ENCODE results near the gene CLDN3.
"Not testable (repeated sequence)": the region's sequence is repeated elsewhere in the genome, so short reads cannot be mapped to it uniquely, and the experiment has no call there.

CLDN3 gene, protein sequence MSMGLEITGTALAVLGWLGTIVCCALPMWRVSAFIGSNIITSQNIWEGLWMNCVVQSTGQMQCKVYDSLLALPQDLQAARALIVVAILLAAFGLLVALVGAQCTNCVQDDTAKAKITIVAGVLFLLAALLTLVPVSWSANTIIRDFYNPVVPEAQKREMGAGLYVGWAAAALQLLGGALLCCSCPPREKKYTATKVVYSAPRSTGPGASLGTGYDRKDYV

DNA sequence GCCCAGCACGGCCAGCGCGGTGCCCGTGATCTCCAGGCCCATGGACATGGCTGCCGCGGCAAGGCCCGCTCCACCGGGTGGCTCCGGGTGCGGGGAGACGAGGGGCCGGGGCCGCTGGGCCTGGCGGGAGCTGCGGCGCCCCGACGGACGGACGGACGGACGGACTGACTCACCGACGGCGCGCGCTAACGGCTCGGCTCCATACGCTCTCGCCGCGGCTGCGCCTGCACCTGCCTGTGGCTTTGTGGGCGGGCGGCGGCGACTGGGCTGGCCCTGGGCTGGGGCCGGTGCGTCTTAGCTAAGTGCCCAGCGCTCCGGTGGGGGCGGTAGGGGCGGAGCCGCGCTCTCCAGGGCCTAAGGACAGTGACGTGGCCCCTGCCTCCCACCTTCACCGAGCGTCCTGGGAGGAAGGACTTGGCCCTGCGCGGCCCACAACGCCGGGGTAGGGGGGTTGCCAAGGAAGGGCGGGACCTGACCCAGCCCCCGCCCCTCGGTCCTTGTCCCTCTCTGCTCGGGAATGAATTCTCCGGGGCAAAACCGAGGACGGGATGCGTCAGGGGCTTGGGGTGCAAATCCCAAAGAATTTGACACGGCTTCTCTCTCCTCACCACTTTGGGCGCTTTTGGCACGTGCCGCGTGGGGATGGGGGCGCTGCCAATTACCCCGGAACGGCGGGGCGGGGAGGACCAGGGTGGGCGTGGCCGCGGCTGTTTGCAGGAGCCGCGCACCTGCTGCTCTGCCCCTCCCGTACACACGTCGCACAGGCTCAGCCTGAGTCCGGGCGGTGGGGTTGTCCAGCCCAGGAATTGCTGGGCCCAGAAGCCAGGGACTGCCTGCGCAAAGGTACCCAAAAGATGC, at the start of gene CLDN3:
Gene CLDN3, minus strand, starts transcription at position 269 of the 858 bp plus-strand sequence. Its CDS starts 221 bp downstream, at position 48.
- peak within 1 kb of the TSS; percentile 21 for H3K4me3 Mint-ChIP-seq
- no peaks in the 10 kb centered on the region for H3K9me3 Mint-ChIP-seq
- peak; percentile 24 for DNase-seq
- H3K27ac Mint-ChIP-seq, result no peak within 1 kb of the TSS
- H3K36me3 Mint-ChIP-seq (ENCODE audit: low read depth), result no peaks in the 10 kb centered on the region
- peaks cover 52% of the 10 kb centered on the region for H3K27me3 Mint-ChIP-seq
- peak; percentile 29 for ATAC-seq
- H3K4me1 Mint-ChIP-seq, result peaks cover 4% of the 10 kb centered on the region

DNA sequence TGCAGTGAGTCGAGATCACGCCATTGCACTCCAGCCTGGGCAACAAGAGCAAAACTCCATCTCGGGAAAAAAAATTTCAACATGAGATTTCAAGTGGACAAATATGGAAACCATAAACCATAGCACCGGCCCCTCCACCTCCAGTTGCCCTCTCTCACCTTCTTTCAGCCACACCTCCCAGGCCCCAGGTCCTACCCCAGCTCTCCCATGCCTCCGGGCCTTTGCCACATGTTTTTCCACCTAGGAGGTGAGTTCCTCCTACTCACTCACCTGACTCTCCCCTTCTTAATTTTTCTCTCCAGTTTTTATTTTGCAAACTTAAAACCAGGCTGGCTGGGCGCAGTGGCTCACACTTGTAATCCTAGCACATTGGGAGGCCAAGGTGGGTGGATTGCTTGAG, 47.1 kb upstream of the CLDN3 start:
- DNase-seq (no peak), ATAC-seq (no peak)
- Mint-ChIP-seq H3K9me3 (no peaks in the 10 kb centered on the region), H3K4me1 (no peaks in the 10 kb centered on the region), H3K4me3 (no peak overlapping the region), H3K27ac (no peak overlapping the region), H3K27me3 (peaks cover 11% of the 10 kb centered on the region), H3K36me3 (ENCODE audit: low read depth) (no peaks in the 10 kb centered on the region)

DNA sequence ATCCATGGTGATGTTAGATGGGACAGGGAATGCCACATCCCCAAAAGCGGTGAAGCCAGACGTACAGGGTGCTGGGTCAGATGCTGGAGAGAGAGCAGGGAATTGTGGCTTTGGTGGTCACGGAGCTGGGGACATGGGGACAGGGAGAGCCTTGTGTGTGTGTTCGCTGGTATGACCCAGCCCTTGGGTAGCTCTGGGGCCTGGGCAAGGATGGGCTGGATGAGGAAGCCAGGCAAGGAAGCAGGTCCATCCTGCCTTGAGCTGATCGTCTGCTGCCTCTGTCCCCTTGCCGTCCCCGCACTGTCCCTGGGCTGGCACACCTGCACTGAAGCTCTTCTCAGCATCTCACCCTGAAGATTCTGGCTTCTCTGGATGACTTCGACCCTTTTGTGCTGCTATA, 45.4 kb upstream of the CLDN3 start:
- Mint-ChIP-seq H3K36me3 (ENCODE audit: low read depth) (no peaks in the 10 kb centered on the region), H3K27ac (no peak overlapping the region), H3K27me3 (peaks cover 14% of the 10 kb centered on the region), H3K9me3 (no peaks in the 10 kb centered on the region), H3K4me1 (no peaks in the 10 kb centered on the region), H3K4me3 (no peak overlapping the region)
- ATAC-seq (no peak), DNase-seq (no peak)

DNA sequence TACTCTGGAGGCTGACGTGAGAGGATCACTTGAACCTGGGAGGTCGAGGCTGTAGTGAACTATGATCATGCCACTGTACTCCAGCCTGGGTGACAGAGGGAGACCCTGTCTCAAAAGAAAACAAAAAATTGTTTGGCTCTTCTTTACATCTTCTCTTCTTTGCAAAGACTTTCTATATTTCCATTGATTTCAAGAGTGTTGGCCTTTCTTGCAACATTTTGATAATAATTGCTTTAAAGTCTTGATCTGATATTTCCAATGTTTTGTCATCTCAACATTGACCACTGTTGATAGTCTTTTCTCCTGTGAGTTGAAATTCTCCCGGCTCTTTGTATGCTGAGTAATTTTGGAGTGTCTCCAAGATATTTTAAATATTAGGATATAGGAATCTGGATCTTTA, 42.9 kb upstream of the CLDN3 start:
- DNase-seq, result no peak
- no peak overlapping the region for H3K4me3 Mint-ChIP-seq
- no peaks in the 10 kb centered on the region for H3K9me3 Mint-ChIP-seq
- no peaks in the 10 kb centered on the region for H3K36me3 Mint-ChIP-seq (ENCODE audit: low read depth)
- peaks cover 14% of the 10 kb centered on the region for H3K27me3 Mint-ChIP-seq
- no peak overlapping the region for H3K27ac Mint-ChIP-seq
- ATAC-seq, result no peak
- H3K4me1 Mint-ChIP-seq, result no peaks in the 10 kb centered on the region

DNA sequence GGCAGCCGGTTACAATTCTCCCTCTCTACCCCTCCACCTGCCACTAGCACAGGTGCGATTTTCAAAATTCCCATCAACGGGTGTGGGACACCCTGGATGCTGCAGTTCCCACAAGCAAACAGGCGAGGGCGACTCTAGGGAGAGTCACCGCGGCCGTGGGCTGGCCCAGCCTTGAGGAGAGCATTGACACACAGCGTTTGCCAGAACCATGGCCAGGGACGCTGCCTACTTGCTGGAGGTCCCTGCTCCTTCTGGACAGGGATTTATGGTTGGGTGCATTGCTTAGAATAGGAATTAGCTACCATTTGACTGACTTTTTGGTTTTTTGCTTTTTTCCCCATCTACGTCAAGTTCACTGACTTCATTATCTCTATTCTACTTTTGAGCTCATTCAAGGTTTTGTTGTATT, 41.7 kb upstream of the CLDN3 start:
- Mint-ChIP-seq H3K36me3 (ENCODE audit: low read depth) (no peaks in the 10 kb centered on the region), H3K4me1 (no peaks in the 10 kb centered on the region), H3K27ac (no peak overlapping the region), H3K9me3 (no peaks in the 10 kb centered on the region), H3K27me3 (peaks cover 16% of the 10 kb centered on the region), H3K4me3 (no peak overlapping the region)
- DNase-seq (peak; percentile 69), ATAC-seq (peak; percentile 86)

DNA sequence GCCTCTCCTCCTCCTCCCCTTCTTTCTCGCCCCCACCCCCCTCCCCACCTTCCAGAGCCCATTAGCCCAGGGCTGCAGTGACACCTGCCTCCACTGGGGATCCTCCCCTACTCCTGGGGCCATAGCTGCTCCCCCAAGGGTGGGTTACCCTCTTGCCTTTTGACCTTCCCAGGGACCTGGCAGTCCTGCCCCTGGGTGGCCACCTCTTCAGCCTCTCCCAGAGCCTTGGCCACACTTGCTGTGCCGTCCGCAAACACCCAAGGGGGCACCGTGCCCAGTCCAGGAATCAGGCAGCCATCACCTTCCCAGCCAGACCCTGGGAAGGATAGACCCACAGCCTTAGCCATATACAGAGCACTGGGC, 40.9 kb upstream of the CLDN3 start:
- Mint-ChIP-seq H3K27ac (no peak overlapping the region), H3K27me3 (peaks cover 16% of the 10 kb centered on the region), H3K36me3 (ENCODE audit: low read depth) (no peaks in the 10 kb centered on the region), H3K4me3 (no peak overlapping the region), H3K9me3 (no peaks in the 10 kb centered on the region), H3K4me1 (no peaks in the 10 kb centered on the region)
- no peak for ATAC-seq
- no peak for DNase-seq

DNA sequence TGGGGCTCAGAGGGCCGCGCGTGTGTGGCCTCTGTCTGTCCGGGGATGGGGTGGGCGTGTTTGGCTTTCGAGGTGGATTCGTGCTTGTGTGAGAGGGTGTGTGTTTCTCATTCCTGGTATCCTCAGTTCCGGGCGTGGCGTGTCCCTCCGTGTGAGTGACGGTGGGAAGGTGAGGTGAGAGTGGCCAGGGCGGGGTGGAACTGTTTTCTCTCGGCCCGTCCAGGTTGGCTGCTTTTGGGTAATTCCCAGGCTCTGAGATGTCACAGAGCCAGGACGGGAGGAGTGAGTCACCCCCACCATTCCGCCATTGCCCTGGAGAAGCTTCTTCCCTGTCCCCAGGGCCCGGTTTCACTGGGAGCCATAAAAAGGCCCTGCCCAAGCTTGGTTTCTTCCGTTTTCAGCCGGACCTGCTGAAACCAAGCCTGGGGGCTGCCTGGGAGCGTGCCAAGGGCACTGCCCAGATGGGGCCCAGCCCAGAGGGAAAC, 39.4 kb upstream of the CLDN3 start:
- ATAC-seq (no peak), DNase-seq (no peak)
- Mint-ChIP-seq H3K4me1 (no peaks in the 10 kb centered on the region), H3K4me3 (no peak overlapping the region), H3K36me3 (ENCODE audit: low read depth) (no peaks in the 10 kb centered on the region), H3K9me3 (no peaks in the 10 kb centered on the region), H3K27ac (no peak overlapping the region), H3K27me3 (peaks cover 13% of the 10 kb centered on the region)

DNA sequence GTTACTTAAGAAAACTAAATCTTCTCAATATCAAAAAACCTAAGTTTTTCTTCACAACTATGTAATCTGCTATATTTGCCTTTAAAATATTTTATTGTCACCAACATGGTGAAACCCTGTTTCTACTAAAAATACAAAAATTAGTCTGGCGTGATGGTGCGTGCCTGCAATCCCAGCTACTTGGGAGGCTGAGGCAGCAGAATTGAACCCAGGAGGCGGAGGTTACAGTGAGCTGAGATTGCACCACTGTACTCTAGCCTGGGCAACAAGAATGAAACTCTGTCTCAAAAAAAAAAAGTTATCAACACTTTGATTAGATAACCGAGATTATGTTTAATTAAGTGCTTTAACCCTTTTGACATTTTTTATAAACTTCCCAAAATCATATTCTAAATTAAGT, 32.4 kb upstream of the CLDN3 start:
- ATAC-seq (no peak), DNase-seq (no peak)
- Mint-ChIP-seq H3K4me1 (no peaks in the 10 kb centered on the region), H3K36me3 (ENCODE audit: low read depth) (no peaks in the 10 kb centered on the region), H3K4me3 (no peak overlapping the region), H3K27ac (no peak overlapping the region), H3K9me3 (no peaks in the 10 kb centered on the region), H3K27me3 (peaks cover 2% of the 10 kb centered on the region)

DNA sequence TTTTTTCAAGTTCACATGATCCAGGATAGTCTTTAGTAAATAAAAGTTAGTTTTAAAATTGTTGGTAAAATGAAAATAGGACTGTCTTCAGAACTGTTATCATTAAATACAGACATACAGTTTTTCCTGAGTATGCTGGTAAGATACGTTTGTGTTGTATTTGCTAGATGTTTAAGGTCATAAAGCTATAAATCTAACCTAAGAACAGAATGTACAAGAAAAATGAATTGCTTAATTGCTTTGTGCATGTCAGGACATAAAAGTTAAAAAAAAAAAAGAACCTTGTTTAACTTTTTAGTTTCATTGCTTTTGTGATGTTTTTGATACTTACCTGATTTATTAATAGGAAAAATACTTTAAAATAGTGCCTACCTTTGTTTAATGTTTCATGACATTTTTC, 31.5 kb upstream of the CLDN3 start:
- Mint-ChIP-seq H3K4me1 (no peaks in the 10 kb centered on the region), H3K4me3 (no peak overlapping the region), H3K9me3 (no peaks in the 10 kb centered on the region), H3K27ac (no peak overlapping the region), H3K36me3 (ENCODE audit: low read depth) (no peaks in the 10 kb centered on the region), H3K27me3 (peaks cover 2% of the 10 kb centered on the region)
- ATAC-seq (no peak), DNase-seq (no peak)

DNA sequence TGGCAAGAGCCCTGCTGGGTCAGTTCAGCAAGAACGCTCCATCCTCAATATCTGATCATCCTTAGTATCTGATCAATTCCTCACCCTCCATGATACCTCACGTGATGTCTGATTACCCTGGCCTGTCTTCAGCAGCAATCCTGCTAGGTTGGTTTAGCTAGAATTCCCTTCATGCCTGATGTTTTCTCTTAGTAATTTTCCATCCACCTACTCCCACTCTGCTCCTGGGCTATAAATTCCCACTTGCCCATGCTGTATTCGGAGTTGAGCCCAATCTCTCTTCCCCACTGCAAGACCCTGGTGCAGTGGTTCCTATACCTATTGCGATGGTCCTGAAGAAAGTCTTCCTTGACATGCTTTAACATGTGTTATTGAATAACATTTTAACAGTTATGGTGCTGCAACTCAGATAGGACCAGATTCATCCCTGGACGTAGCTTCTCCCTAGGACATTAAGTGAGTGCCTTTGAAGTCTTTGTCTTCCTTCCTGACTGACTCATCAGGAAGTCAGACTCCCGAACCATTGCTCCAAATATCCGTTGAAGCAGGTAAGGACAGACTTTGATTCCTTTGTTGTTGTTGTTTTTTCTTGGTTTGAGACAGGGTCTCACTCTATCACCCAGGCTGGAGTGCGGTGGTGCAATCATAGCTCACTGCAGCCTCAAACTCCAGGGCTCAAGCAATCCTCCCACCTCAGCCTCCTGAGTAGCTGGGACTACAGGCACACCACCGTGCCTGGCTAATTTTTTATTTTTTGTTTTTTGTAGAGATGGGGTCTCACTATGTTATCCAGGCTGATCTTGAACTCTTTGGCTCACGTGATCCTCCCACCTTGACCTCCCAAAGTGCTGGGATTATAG, 29.4 kb upstream of the CLDN3 start:
- no peak for ATAC-seq
- H3K4me3 Mint-ChIP-seq, result no peak overlapping the region
- H3K9me3 Mint-ChIP-seq, result no peaks in the 10 kb centered on the region
- peaks cover 2% of the 10 kb centered on the region for H3K27me3 Mint-ChIP-seq
- H3K27ac Mint-ChIP-seq, result no peak overlapping the region
- H3K4me1 Mint-ChIP-seq, result no peaks in the 10 kb centered on the region
- H3K36me3 Mint-ChIP-seq (ENCODE audit: low read depth), result no peaks in the 10 kb centered on the region
- no peak for DNase-seq

DNA sequence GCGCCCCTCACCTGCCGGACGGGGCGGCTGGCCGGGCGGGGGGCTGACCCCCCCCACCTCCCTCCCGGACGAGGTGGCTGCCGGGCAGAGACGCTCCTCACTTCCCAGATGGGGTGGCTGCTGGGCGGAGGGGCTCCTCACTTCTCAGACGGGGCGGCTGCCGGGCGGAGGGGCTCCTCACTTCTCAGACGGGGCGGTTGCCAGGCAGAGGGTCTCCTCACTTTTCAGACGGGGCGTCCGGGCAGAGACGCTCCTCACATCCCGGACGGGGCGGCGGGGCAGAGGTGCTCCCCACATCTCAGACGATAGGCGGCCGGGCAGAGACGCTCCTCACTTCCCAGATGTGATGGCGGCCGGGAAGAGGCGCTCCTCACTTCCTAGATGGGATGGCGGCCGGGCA, 27.1 kb upstream of the CLDN3 start:
- not testable (repeated sequence) for H3K4me1 Mint-ChIP-seq; H3K27me3 Mint-ChIP-seq; H3K36me3 Mint-ChIP-seq (ENCODE audit: low read depth); H3K4me3 Mint-ChIP-seq; ATAC-seq; DNase-seq; H3K9me3 Mint-ChIP-seq; H3K27ac Mint-ChIP-seq

DNA sequence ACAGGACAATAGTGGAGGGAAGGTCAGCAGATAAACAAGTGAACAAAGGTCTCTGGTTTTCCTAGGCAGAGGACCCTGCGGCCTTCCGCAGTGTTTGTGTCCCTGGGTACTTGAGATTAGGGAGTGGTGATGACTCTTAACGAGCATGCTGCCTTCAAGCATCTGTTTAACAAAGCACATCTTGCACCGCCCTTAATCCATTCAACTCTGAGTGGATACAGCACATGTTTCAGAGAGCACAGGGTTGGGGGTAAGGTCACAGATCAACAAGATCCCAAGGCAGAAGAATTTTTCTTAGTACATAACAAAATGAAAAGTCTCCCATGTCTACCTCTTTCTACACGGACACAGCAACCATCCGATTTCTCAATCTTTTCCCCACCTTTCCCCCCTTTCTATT, 26.6 kb upstream of the CLDN3 start:
- not testable (repeated sequence) for H3K36me3 Mint-ChIP-seq (ENCODE audit: low read depth); H3K4me1 Mint-ChIP-seq; DNase-seq; H3K4me3 Mint-ChIP-seq; ATAC-seq; H3K27me3 Mint-ChIP-seq; H3K9me3 Mint-ChIP-seq; H3K27ac Mint-ChIP-seq

DNA sequence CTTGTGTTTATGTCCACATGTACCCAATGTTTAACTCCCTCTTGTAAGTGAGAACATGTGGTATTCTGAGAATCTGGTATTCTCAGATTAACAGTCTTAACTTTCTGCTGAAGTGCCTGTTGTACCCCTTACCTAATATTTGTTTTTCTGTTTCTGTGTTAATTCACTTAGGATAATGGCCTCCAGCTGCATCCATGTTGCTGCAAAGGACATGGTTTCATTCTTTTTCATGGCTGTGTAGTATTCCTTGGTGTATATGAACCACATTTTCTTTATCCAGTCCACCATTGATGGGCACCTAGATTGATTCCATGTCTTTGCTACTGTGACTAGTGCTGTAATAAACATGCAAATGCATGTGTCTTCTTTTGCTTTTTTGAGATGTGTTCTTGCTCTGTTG, 25.1 kb upstream of the CLDN3 start:
- H3K9me3 Mint-ChIP-seq; ATAC-seq; H3K36me3 Mint-ChIP-seq (ENCODE audit: low read depth); H3K4me1 Mint-ChIP-seq; H3K27me3 Mint-ChIP-seq; H3K4me3 Mint-ChIP-seq; H3K27ac Mint-ChIP-seq; DNase-seq: not testable (repeated sequence)

DNA sequence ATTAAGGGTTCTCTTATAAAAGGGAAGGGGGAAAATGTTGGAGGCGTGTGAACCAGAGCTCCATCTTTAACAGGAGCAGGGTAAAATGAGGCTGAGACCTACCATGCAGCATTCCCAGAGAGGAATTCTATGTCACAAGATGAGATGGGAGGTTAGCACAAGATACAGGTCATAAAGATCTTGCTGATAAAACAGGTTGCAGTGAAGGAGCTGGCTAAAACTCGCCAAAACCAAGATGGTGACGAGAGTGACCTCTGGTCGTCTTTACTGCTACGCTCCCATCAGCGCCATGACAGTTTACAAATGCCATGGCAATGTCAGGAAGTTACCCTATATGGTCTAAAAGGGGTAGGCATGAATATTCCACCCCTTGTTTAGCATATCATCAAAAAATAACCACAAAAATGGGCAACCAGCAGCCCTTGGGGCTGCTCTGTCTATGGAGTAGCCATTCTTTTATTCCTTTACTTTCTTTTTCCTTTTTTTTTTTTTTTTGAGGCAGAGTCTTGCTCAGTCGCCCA, 21.2 kb upstream of the CLDN3 start:
- not testable (repeated sequence) for ATAC-seq; H3K36me3 Mint-ChIP-seq (ENCODE audit: low read depth); H3K27me3 Mint-ChIP-seq; H3K4me1 Mint-ChIP-seq; H3K27ac Mint-ChIP-seq; H3K9me3 Mint-ChIP-seq; H3K4me3 Mint-ChIP-seq; DNase-seq
